GM18867 (cell line): Measurements from ENCODE around the gene CMTM6.
"Not testable (repeated sequence)": the region's sequence is repeated elsewhere in the genome, so short reads cannot be mapped to it uniquely, and the experiment has no call there.

Experiments
- ATAC-seq: cut with Tn5 transposase; IDR thresholded peaks from one replicate; pipeline ENCODE4 v1.9.1; 2021; ENCODE audit warnings: mild to moderate bottlenecking, moderate library complexity; ENCODE audit not compliant: unreplicated experiment

The CMTM6 gene

DNA sequence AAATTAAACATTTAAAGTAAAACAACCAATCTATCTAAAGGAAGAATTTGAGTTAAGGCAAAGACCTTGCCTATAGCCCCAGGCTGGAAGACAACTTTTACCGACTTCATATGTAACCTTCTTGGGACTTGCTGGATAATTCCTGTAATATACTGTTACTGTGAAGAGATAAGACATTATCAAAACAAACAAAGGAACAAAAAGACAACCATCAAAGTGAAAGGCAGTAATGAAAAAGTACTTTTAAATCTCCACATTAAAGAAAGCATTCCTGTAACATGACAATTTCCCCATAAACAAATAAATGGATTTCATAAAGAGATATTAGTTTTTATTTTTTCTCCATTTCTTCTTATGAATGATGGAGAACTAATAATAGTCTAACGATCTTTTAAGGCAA lies 2.4 kb downstream of the CMTM6 start:
- ATAC-seq, result no peak

DNA sequence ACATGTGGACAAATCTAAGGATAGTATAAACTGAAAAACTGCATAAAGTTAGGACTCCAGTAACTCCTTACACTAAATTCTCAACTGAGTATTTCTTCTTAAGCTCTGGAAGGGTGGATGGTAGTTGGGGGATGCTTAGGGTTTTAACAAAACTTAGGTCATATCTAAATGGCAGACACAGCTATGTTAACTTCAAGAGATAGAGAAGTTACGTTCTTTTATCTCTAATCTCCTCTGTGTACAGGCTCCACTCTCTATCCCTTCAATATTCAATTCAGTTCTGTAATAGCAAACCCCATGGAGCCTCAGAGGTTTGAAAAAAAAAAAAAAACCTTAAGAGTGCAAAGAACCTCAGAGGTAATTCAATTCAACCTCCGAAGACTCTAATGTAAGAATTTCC lies 3.1 kb downstream of the CMTM6 start:
- no peak for ATAC-seq

DNA sequence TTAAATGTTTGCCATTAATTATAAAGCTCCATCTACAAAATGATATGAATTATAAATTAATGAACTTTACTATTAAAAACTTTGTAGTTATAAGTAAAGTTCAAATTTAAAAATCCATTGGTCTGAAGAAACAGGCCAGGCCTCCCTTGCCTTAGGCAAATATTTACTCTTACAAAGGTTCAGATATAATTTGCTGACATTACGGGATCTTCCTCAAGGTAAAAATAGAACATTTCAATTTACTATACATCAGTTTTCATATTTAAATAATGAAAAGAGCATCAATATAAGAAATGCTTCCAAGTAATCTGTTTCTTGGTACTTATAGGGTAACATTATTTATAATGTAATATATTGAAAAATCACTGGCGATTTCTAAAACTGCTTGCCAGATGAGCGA lies 3.7 kb downstream of the CMTM6 start:
- no peak for ATAC-seq

DNA sequence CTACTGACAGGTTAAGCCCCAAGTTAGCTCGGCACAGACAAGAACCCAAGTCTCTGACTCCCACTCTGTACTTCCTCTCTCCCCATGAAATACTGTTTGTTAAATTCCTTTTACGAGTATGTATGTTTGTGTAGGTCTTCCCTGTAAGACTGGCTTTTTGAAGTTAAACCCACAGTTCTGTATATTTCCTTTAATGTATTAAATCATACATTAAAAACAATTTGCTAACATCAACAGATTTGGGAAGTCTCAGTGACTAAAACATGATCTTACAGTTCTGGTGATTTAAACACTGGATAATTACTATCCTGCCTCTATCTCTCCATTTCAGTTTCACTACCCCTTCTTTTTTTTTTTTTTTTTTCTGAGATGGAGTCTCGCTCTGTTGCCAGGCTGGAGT lies 4.4 kb downstream of the CMTM6 start:
- no peak for ATAC-seq

DNA sequence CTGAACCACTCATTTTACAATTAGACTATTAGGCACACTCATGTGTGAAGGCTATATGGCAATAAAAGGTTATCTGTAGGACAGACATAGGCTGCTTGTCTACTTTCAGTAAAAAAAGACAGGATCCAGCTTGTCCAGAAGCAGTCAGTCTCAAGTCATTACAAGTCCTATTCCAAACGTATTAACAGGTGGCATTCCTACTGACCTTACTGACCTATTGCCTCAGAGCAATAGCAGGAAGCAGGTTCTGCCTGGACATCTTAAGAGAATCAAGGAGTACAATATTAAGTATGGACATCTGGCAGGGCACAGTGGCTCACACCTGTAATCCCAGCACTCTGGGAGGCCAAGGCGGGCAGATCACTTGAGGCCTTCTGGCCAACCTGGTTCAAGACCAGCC lies 7.0 kb downstream of the CMTM6 start:
- ATAC-seq, result no peak

DNA sequence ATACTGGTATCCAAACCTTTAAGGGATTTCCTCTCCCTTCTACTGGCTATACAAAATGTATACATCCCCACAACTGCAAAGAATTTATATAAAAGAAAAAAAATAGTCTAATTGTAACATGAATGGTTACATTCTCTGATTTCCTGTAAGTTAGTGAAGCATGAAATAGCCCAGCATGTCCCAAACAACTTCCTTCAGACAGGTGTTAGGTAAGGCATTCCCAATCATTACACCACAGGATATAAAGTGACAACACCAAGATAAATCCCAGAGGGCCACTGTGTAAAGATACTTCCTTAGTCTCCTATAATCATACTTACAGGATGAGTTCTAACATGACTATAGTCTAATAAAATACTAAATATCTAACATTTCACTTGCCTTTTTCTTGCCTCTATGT lies 7.6 kb downstream of the CMTM6 start:
- no peak for ATAC-seq

DNA sequence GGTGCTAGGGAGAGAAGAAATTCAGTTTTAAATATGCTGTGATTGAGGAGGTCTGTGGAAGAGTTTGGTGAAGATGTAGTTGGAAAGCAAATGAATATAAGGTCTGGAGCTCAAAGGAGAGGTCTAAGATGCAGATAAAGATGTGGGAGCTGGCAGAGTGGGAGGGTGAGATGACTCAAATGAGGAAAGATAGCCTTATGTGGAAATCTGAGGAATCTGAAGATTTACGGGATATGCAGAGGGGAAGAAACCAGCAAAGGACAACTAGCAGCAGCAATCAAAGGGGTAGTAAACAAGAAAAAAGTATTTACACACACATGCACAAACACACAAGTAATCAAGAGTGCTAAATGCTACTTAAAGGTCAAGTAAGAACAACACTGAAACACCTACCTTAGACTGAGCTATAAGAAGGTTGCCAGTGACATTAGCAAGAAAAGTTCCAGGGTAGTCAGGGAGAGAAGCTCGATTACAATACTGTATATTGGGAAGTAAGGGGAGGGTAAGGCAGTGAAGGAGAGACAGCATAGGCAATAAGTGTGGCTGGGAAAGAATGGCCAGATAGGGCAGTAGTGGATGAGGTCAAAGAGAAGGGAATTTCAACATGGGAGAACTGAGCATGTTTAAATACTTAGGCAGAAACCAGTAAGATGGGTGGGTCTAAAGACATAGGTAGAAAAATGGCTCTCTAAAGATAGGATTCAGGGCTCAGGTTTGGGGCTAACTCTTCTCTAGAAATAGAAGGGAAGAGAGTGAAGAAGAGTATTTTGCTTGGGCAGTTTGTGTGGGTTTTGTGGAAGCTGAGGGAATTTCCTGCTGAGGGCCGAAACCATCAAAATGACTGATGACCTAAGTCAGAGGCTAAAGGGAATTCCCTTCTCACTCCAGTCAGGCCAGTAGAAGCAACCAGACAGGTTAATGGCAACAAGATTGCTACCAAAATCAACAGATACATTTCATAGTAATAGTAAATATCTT lies 8.9 kb downstream of the CMTM6 start:
- ATAC-seq, result peak; percentile 52

DNA sequence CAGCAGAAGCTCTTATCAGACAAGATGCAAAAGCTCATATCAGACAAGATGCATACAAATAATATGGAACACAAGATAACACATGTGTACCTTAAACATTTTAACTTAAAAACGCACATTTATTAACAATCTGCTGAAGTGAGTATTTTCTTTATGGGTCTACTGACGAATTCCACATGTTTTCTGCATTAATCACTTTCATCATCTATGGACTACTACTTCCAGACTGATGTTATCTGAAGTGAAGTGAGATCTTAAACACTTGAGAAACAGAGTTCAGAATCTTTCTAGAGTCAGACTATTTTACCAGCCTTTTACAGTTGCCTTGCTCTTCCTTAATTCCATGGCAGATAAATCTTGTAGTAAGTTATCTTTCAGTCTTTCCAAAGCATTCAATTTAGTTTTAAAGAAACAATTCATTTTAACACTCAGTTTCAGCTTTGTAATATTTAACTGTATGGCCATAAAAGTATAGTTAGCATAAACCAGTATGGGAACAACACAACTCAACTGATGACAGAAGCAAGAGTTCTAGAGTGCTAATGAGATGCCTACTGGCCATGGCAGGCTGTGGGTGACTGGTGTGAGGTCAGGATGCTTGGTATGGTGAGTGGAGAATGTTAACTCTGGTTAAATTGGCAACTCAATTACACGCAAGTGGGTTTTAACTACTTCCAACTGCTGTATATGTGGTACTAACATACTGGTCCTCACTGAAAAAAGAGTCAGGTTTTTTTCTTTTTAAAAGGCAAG lies 9.8 kb downstream of the CMTM6 start:
- no peak for ATAC-seq

DNA sequence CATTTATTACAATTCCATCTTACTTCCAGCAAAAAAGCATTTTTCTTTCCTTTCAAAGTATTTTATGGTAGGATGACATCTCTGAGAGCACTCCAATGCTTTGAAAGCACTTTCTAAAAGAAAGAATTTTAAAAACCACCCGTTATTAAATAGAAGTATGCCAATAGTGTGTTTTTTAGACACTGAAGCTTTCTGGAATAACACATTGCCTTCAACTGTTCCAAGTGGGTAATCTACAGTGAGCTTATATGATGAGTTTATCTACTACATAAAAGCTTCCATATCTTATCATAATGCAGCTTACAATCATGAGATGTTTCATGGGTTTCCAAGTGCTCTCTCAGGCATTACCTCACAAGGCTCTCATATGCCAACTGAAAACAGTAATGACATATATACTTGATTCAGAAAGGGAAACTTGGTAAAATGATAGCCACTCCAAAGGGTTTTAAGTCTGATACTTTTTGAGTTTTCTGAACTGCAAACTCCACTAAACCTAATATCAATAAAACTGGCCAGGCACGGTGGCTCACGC lies 14.1 kb downstream of the CMTM6 start:
- ATAC-seq, result no peak

DNA sequence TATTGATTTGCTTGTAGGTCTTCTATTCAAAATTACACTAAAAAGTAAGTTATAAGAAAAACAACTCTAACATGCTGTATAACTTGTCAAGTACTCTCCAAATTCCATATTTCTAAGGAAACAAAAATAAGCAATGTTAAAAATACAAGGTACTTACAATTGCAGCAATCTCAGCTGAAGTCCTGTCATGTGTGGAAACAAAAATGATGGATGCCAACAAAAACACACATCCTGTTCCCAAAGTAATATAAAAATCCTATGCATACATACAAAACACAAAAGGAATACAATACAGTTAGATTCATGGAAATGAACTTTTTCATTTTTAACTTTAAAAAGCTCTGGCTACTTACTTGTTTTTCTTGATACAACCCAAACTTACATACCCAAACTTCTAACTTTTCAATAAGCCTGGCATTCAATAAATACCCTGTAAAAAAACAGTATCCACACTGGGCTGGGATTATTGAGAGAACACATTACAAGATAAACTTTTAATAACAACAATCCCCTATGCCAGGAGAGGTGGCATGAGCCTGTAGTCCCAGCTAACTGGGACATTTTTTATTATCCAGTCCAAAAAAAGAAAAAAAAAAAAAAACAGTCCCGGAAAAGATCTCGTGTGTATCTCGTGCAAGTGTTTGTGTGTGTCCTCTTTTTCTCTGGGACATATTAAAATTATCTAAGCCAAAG lies 14.7 kb downstream of the CMTM6 start:
- no peak for ATAC-seq

DNA sequence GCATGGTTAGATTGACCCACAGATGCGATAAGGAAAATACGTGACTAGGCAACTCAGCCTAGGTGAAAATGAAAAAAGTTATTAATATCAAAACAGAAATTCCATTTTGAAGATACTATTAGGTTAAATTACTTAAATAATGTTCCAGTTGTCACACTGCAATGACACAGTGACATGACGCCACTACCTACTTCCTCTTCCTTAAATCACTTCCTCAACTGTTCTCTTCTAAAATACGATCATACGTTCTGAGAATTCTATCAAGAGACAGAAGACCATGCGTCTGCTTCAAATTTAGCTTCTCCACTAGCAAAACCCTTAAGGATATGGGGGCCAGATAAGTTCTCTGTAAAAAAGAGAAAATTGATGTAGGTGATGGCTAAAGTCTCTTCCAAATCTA lies 18.2 kb downstream of the CMTM6 start:
- peak; percentile 63 for ATAC-seq

DNA sequence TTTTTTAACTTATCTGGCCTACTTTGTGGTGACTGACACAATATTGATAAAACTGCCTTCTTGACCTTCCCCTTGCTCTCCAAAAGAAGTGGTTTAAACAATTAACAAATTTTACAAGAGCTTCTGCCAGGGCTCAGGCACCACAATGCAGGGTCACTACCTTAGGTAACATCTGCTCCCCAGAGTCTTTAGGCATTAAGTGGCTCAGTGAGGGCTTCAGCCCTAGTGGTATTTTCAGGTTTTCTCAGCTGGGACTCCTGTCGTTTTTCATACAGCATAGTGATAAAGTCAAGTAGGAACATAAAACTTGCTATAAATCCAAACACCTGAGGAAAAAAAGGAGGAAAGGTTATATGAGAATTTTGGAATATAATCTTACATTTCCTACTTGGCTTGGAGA lies 18.9 kb downstream of the CMTM6 start:
- no peak for ATAC-seq

DNA sequence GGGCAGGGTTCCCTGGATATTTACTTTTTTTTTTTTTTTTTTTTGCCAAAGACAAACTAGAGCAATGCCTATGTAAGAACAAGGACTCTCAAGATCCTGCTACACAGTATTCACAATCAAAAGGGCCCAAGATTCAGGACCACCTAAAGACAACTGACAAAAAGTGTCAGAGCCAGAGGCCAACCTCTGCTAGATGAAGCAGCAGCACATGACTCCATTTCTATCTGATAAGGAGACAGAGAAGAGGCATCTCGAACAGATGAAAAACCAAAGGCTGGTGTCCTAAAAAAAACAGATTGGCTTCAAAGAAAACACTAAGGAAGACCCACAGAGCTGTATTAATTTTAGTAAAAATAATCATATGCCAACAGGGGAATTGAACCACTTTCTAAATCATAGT lies 20.0 kb downstream of the CMTM6 start:
- ATAC-seq, result no peak

DNA sequence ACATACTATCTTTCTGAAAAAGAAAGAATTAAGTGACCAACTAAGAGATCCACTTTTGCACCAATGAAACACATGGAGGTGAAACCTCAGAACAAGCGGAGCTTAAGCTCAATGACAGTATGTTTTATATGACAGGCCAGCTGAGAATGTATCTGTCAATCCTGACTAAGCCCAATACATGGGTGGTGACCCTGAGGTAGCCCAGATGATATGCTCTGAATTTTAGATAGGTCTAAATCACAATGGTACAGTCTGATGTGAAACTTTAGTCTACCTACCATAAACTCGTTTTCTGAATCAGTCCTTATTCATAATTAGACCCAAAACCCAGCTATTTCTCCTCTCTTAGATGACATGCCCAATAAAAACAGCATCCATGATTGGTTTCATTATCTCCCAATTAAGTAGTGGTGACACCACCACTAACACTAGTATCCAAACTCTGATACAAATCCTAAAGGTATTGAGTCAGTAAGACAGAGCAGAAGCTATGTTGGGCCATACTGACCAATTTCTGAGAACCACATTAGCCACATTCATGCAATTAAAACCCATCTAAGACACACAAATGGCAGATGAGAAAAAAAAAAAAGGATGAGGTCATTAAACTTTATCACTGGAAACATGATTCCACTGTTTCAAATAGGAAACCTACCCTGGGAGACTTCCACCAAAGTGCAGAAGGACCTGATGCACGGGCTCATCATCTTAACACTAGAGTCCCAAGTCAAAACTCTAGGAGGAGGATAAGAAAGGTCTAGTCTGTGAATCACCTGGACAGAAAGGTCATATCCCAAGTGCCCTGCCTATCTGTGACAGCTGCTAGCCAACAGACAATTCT lies 20.6 kb downstream of the CMTM6 start:
- ATAC-seq, result no peak

DNA sequence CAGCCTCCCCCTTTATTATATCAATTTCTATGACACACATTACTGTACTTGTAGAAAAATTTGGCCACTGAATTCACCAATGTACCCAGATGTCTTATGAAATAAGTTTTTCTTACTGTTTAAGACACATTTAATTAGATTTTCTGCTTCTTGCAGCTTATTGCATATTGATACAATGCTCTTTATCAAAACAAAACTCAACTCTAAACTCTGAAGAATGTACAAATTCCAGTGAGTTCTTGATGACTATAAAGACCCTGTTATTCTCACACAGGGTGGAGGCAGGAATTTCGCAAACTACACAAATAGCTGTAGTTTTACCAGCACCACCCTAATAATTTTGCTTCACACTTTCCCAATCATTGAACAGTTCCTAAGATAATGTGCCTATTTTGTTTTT lies 22.0 kb downstream of the CMTM6 start:
- no peak for ATAC-seq

DNA sequence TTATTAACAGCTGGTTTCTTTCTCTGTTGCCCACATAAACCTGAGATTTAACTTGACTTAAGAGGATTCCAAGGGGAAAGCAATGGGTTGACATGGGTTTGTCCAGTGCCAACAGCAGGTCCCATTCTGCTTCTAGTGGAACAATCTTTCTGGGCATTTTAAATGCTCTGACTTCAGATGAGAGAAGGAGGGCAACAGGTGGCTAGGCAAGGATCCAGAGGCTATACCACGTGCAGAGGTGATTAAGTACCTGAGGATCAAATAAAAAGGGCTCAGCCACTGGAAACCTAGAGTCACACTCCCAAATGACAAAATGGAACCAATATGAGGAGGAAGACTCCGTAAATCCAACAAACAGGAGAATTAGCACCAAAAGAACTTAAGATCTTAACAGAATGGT lies 28.5 kb downstream of the CMTM6 start:
- ATAC-seq, result no peak

DNA sequence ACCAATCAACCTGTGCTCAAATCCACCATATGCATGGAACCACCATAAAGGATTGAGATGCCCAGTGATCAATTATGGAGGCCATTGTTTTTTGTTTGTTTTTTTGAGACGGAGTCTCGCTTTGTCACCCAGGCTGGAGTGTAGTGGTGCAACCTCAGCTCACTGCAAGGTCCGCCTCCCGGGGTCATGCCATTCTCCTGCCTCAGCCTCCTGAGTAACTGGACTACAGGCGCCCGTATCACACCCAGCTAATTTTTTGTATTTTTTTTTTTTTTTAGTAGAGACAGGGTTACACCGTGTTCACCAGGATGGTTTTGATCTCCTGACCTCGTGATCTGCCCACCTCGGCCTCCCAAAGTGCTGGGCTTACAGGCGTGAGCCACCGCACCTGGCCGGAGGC lies 30.5 kb downstream of the CMTM6 start:
- ATAC-seq, result not testable (repeated sequence)

DNA sequence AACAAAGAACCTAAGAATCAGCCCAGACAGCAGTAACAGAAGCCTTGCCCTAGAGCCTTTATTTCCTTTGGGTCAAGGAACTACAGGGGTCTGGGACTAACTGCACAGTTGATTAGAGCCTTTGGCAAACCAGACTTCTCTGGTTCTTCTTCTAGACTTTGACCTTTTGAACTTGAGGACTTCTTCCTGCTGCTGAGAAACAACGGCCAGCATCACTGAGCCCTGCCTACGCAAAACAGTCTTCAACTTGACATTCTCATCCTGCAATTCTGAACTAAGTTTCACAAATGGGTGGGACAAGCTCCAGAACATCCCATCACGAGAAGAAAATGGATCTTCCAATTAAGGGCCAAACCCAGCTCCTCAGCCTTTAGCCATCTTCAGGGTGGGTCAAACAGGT lies 31.4 kb downstream of the CMTM6 start:
- ATAC-seq, result no peak

DNA sequence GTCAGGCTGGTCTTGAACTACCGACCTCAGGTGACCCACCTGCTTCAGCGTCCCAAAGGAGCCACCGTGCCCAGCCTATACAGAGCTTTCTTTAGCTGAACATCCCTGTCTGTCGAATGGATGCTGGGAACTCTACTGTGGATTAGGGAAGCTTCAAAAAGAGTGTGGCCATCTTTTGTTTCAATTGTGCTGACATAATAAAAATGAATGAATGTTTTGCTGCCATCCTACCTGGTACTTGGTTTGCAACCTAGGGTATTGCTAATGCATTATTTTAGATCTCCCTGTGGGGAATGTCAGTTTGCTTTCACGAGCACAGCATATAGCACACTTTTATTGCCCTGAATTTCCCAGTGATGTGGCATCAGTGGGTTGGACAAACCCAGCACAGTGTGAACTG lies 32.3 kb downstream of the CMTM6 start:
- ATAC-seq, result peak; percentile 2

DNA sequence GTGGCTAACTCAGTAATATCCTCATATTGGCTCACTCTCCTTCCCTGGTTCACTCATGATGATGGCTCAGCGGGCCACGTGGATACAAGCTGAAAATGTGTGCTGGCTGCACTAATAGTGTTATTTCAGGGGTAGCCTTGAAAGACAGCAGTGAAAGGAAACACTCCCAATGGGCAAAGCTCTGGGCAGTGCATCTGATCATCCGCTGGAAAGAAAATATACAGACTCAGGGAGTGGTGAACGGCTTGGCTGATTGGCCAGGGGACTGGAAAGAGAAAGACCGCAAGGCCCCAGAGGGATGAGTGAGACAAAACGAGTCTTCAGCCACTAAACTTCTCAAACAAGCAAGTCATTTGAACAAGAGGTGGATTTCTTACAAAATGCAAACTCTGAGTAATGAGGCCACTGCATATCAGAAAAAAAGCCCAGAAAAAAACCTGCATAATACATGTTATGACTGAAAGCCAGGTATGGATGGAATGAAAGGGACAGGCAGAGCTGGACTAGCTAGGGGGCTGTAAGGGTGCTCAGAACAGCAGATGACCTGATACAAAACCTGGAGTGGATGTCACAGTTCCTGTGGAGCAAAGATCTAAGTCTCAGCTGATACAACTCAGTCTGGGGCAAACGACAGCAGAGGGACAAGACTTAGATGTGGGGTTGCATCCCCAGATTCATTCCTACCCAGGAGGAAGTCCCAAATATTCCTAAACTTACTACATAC lies 33.3 kb downstream of the CMTM6 start:
- ATAC-seq, result peak; percentile 16
